ENCODE data around the gene BTF3L4. TPM values are rescaled to one million over a fixed set of nuclear protein-coding genes. Genes with fewer than 3 reads are reported as not detected.
"Not testable (repeated sequence)": the region's sequence is repeated elsewhere in the genome, so short reads cannot be mapped to it uniquely, and the experiment has no call there.

Gene BTF3L4
- 10 to 100 TPM; 81.5 to 99.9 (median 88.9) TPM for polyA plus RNA-seq (ENCODE audit: low read depth in 6 of 6)

- Mint-ChIP-seq H3K27ac (peak within 1 kb of the TSS; percentile 96 to 99 (median 98)), H3K36me3 (peaks cover 6 to 14% of the 10 kb centered on the region in 2 donors), H3K27me3 (no peaks in the 10 kb centered on the region), H3K9me3 (no peaks in the 10 kb centered on the region), H3K4me3 (peak within 1 kb of the TSS; percentile 97 to 100 (median 99)), H3K4me1 (peaks cover 39 to 60% (median 47%) of the 10 kb centered on the region in 3 donors)
- ATAC-seq (ENCODE audit: low read depth in 2 of 2) (peak; percentile 89 to 91), DNase-seq (peak; percentile 93)
Measured at GRCh38 chr1:52056163-52056936, at the start of gene BTF3L4. TSS of gene BTF3L4 (plus strand) at chr1:52056295. CDS start at chr1:52059848, 3,553 bp downstream.

- Mint-ChIP-seq H3K27ac (no peak overlapping the region), H3K9me3 (no peaks in the 10 kb centered on the region), H3K4me3 (no peak overlapping the region), H3K4me1 (peaks cover 0 to 2% (median 0%) of the 10 kb centered on the region in 3 donors), H3K27me3 (peaks cover 14 to 42% (median 22%) of the 10 kb centered on the region in 3 donors), H3K36me3 (no peaks in the 10 kb centered on the region)
- no peak for DNase-seq
- no peak for ATAC-seq (ENCODE audit: low read depth in 2 of 2)
Measured at GRCh38 chr1:52007215-52008002, 48.7 kb upstream of the BTF3L4 start.

GRCh38 chr1:52008071-52008809 is 47.9 kb upstream of the BTF3L4 start:
- Mint-ChIP-seq H3K27me3 (peaks cover 14 to 42% (median 21%) of the 10 kb centered on the region in 3 donors), H3K27ac (no peak overlapping the region), H3K9me3 (no peaks in the 10 kb centered on the region), H3K36me3 (no peaks in the 10 kb centered on the region), H3K4me3 (no peak overlapping the region), H3K4me1 (peaks cover 0 to 2% (median 0%) of the 10 kb centered on the region in 3 donors)
- DNase-seq: no peak
- no peak for ATAC-seq (ENCODE audit: low read depth in 2 of 2)

- H3K36me3 Mint-ChIP-seq: peaks cover 38 to 43% of the 10 kb centered on the region in 2 donors
Measured at GRCh38 chr1:52022133-52022532, 34.0 kb upstream of the BTF3L4 start.

GRCh38 chr1:52026278-52026677 is 29.8 kb upstream of the BTF3L4 start:
- DNase-seq: no peak
- H3K36me3 Mint-ChIP-seq: peaks cover 30 to 31% of the 10 kb centered on the region in 2 donors
- H3K4me1 Mint-ChIP-seq: peaks cover 9 to 17% (median 10%) of the 10 kb centered on the region in 3 donors
- no peak overlapping the region for H3K27ac Mint-ChIP-seq
- H3K9me3 Mint-ChIP-seq: no peaks in the 10 kb centered on the region
- no peak for ATAC-seq (ENCODE audit: low read depth in 2 of 2)
- no peak overlapping the region for H3K4me3 Mint-ChIP-seq
- no peaks in the 10 kb centered on the region for H3K27me3 Mint-ChIP-seq

More at GRCh38 chr1:52022133-52022532, 34.0 kb upstream of the BTF3L4 start:
- ATAC-seq (ENCODE audit: low read depth in 2 of 2): no peak
- Mint-ChIP-seq H3K4me3 (no peak overlapping the region), H3K27ac (peak overlapping the region in 1 of 6 donors; percentile 47), H3K9me3 (no peaks in the 10 kb centered on the region), H3K4me1 (peaks cover 0 to 4% (median 0%) of the 10 kb centered on the region in 3 donors), H3K27me3 (no peaks in the 10 kb centered on the region)
- no peak for DNase-seq

- peaks cover 26 to 29% (median 29%) of the 10 kb centered on the region in 3 donors for H3K4me1 Mint-ChIP-seq
- H3K4me3 Mint-ChIP-seq: no peak overlapping the region
- DNase-seq (no peak), ATAC-seq (ENCODE audit: low read depth in 2 of 2) (no peak)
- H3K27me3 Mint-ChIP-seq: no peaks in the 10 kb centered on the region
- peaks cover 13 to 26% of the 10 kb centered on the region in 2 donors for H3K36me3 Mint-ChIP-seq
- H3K27ac Mint-ChIP-seq: no peak overlapping the region
- H3K9me3 Mint-ChIP-seq: no peaks in the 10 kb centered on the region
Measured at GRCh38 chr1:52028328-52028727, 27.8 kb upstream of the BTF3L4 start.

- H3K27me3 Mint-ChIP-seq; ATAC-seq (ENCODE audit: low read depth in 2 of 2); H3K4me3 Mint-ChIP-seq; H3K9me3 Mint-ChIP-seq; H3K27ac Mint-ChIP-seq; DNase-seq: not testable (repeated sequence)
- H3K36me3 Mint-ChIP-seq: peaks cover 10 to 21% of the 10 kb centered on the region in 2 donors
- peaks cover 29 to 32% (median 29%) of the 10 kb centered on the region in 3 donors for H3K4me1 Mint-ChIP-seq
Measured at GRCh38 chr1:52028839-52029238, 27.3 kb upstream of the BTF3L4 start.

- no peak for DNase-seq
- peaks cover 0 to 6% of the 10 kb centered on the region in 2 donors for H3K36me3 Mint-ChIP-seq
- H3K27me3 Mint-ChIP-seq: no peaks in the 10 kb centered on the region
- ATAC-seq (ENCODE audit: low read depth in 2 of 2): no peak
- peak overlapping the region; percentile 22 to 96 (median 82) for H3K27ac Mint-ChIP-seq
- H3K9me3 Mint-ChIP-seq: no peaks in the 10 kb centered on the region
- peaks cover 25 to 36% (median 32%) of the 10 kb centered on the region in 3 donors for H3K4me1 Mint-ChIP-seq
- H3K4me3 Mint-ChIP-seq: peak overlapping the region; percentile 90 to 97 (median 94)
Measured at GRCh38 chr1:52032124-52032784, 23.8 kb upstream of the BTF3L4 start.

GRCh38 chr1:52032785-52033131 is 23.3 kb upstream of the BTF3L4 start:
- H3K36me3 Mint-ChIP-seq: peaks cover 0 to 4% of the 10 kb centered on the region in 2 donors
- peaks cover 25 to 36% (median 32%) of the 10 kb centered on the region in 3 donors for H3K4me1 Mint-ChIP-seq
- H3K27me3 Mint-ChIP-seq: no peaks in the 10 kb centered on the region
- H3K9me3 Mint-ChIP-seq: no peaks in the 10 kb centered on the region
- DNase-seq (no peak), ATAC-seq (ENCODE audit: low read depth in 2 of 2) (peak in 1 of 2 donors; percentile 4)
- peak overlapping the region; percentile 70 to 96 (median 94) for H3K27ac Mint-ChIP-seq
- H3K4me3 Mint-ChIP-seq: peak overlapping the region; percentile 90 to 97 (median 94)

- peak; percentile 96 to 97 for ATAC-seq (ENCODE audit: low read depth in 2 of 2)
- H3K27ac Mint-ChIP-seq: peak within 1 kb of the TSS; percentile 94 to 96 (median 95)
Measured at GRCh38 chr1:52033190-52034049, 22.7 kb upstream of the BTF3L4 start, which contains the start of gene KTI12. TSS of gene KTI12 (minus strand) at chr1:52033810. CDS start at chr1:52033761, 49 bp downstream.

GRCh38 chr1:52034050-52034384 is 22.1 kb upstream of the BTF3L4 start:
- Mint-ChIP-seq H3K9me3 (no peaks in the 10 kb centered on the region), H3K4me1 (peaks cover 25 to 36% (median 32%) of the 10 kb centered on the region in 3 donors)

More at GRCh38 chr1:52033190-52034049, 22.7 kb upstream of the BTF3L4 start, which contains the start of gene KTI12:
- peaks cover 25 to 36% (median 32%) of the 10 kb centered on the region in 3 donors for H3K4me1 Mint-ChIP-seq
- peak; percentile 84 for DNase-seq
- no peaks in the 10 kb centered on the region for H3K9me3 Mint-ChIP-seq
- H3K27me3 Mint-ChIP-seq: no peaks in the 10 kb centered on the region
- H3K4me3 Mint-ChIP-seq: peak within 1 kb of the TSS; percentile 90 to 97 (median 94)
- peaks cover 0 to 4% of the 10 kb centered on the region in 2 donors for H3K36me3 Mint-ChIP-seq

GRCh38 chr1:52037402-52037814 is 18.7 kb upstream of the BTF3L4 start:
- no peaks in the 10 kb centered on the region for H3K9me3 Mint-ChIP-seq
- H3K36me3 Mint-ChIP-seq: no peaks in the 10 kb centered on the region
- DNase-seq (no peak), ATAC-seq (ENCODE audit: low read depth in 2 of 2) (no peak)
- no peaks in the 10 kb centered on the region for H3K27me3 Mint-ChIP-seq
- H3K4me3 Mint-ChIP-seq: no peak overlapping the region
- peak overlapping the region in 1 of 6 donors; percentile 26 for H3K27ac Mint-ChIP-seq
- peaks cover 3 to 15% (median 11%) of the 10 kb centered on the region in 3 donors for H3K4me1 Mint-ChIP-seq

More at GRCh38 chr1:52034050-52034384, 22.1 kb upstream of the BTF3L4 start:
- ATAC-seq (ENCODE audit: low read depth in 2 of 2) (no peak), DNase-seq (no peak)
- Mint-ChIP-seq H3K27ac (peak overlapping the region; percentile 94 to 96 (median 95)), H3K36me3 (peaks cover 0 to 4% of the 10 kb centered on the region in 2 donors), H3K4me3 (peak overlapping the region; percentile 16 to 97 (median 94)), H3K27me3 (no peaks in the 10 kb centered on the region)

Data from naive B cell (primary cell).